ENCODE data around the gene ZNF211.

ZNF211 gene

GRCh38 chr19:57641715-57642234 is 8.8 kb downstream of the ZNF211 start:
- Mint-ChIP-seq H3K4me1 (ENCODE audit: low read depth) (no peaks in the 10 kb centered on the region), H3K9me3 (peaks cover 67% of the 10 kb centered on the region), H3K27me3 (no peaks in the 10 kb centered on the region), H3K4me3 (no peak overlapping the region), H3K36me3 (ENCODE audit: low read depth) (peaks cover 80% of the 10 kb centered on the region), H3K27ac (no peak overlapping the region)
- no peak for DNase-seq

GRCh38 chr19:57642396-57643046 is 9.6 kb downstream of the ZNF211 start:
- no peak overlapping the region for H3K4me3 Mint-ChIP-seq
- H3K27me3 Mint-ChIP-seq, result no peaks in the 10 kb centered on the region
- peaks cover 72% of the 10 kb centered on the region for H3K36me3 Mint-ChIP-seq (ENCODE audit: low read depth)
- peaks cover 63% of the 10 kb centered on the region for H3K9me3 Mint-ChIP-seq
- no peak overlapping the region for H3K27ac Mint-ChIP-seq
- no peak for DNase-seq
- H3K4me1 Mint-ChIP-seq (ENCODE audit: low read depth), result no peaks in the 10 kb centered on the region

GRCh38 chr19:57643734-57644133 is 10.8 kb downstream of the ZNF211 start:
- H3K4me3 Mint-ChIP-seq, result no peak overlapping the region
- no peaks in the 10 kb centered on the region for H3K27me3 Mint-ChIP-seq
- H3K9me3 Mint-ChIP-seq, result peaks cover 62% of the 10 kb centered on the region
- H3K27ac Mint-ChIP-seq, result no peak overlapping the region
- H3K4me1 Mint-ChIP-seq (ENCODE audit: low read depth), result no peaks in the 10 kb centered on the region
- H3K36me3 Mint-ChIP-seq (ENCODE audit: low read depth), result peaks cover 60% of the 10 kb centered on the region
- DNase-seq, result no peak

- Mint-ChIP-seq H3K27ac (no peak overlapping the region), H3K4me3 (no peak overlapping the region), H3K36me3 (ENCODE audit: low read depth) (peaks cover 25% of the 10 kb centered on the region), H3K27me3 (peaks cover 14% of the 10 kb centered on the region), H3K4me1 (ENCODE audit: low read depth) (no peaks in the 10 kb centered on the region), H3K9me3 (peaks cover 50% of the 10 kb centered on the region)
- DNase-seq, result no peak
Observed at GRCh38 chr19:57648331-57649003, 15.5 kb downstream of the ZNF211 start.

- no peak for DNase-seq
- H3K27me3 Mint-ChIP-seq, result peaks cover 33% of the 10 kb centered on the region
- no peak overlapping the region for H3K27ac Mint-ChIP-seq
- peaks cover 15% of the 10 kb centered on the region for H3K36me3 Mint-ChIP-seq (ENCODE audit: low read depth)
- H3K9me3 Mint-ChIP-seq, result peaks cover 62% of the 10 kb centered on the region
- no peaks in the 10 kb centered on the region for H3K4me1 Mint-ChIP-seq (ENCODE audit: low read depth)
- no peak overlapping the region for H3K4me3 Mint-ChIP-seq
Observed at GRCh38 chr19:57651654-57651996, 18.7 kb downstream of the ZNF211 start.

- Mint-ChIP-seq H3K4me3 (no peak overlapping the region), H3K4me1 (ENCODE audit: low read depth) (no peaks in the 10 kb centered on the region), H3K27ac (no peak overlapping the region), H3K27me3 (peaks cover 40% of the 10 kb centered on the region), H3K36me3 (ENCODE audit: low read depth) (peaks cover 15% of the 10 kb centered on the region), H3K9me3 (peaks cover 57% of the 10 kb centered on the region)
- DNase-seq, result no peak
Observed at GRCh38 chr19:57653689-57654088, 20.7 kb downstream of the ZNF211 start.

GRCh38 chr19:57655443-57655842 is 22.5 kb downstream of the ZNF211 start:
- Mint-ChIP-seq H3K9me3 (peaks cover 48% of the 10 kb centered on the region), H3K27me3 (peaks cover 50% of the 10 kb centered on the region), H3K36me3 (ENCODE audit: low read depth) (peaks cover 12% of the 10 kb centered on the region), H3K27ac (no peak overlapping the region), H3K4me3 (no peak overlapping the region), H3K4me1 (ENCODE audit: low read depth) (no peaks in the 10 kb centered on the region)
- DNase-seq, result no peak

- Mint-ChIP-seq H3K4me1 (ENCODE audit: low read depth) (no peaks in the 10 kb centered on the region), H3K36me3 (ENCODE audit: low read depth) (peaks cover 11% of the 10 kb centered on the region)
Observed at GRCh38 chr19:57656346-57656745, 23.4 kb downstream of the ZNF211 start.

GRCh38 chr19:57664269-57665127 is 31.5 kb downstream of the ZNF211 start:
- Mint-ChIP-seq H3K36me3 (ENCODE audit: low read depth) (no peaks in the 10 kb centered on the region), H3K27ac (no peak overlapping the region), H3K4me1 (ENCODE audit: low read depth) (no peaks in the 10 kb centered on the region), H3K9me3 (peaks cover 10% of the 10 kb centered on the region), H3K4me3 (peak overlapping the region; percentile 69), H3K27me3 (peaks cover 58% of the 10 kb centered on the region)
- peak; percentile 29 for DNase-seq

More at GRCh38 chr19:57656346-57656745, 23.4 kb downstream of the ZNF211 start:
- Mint-ChIP-seq H3K27me3 (peaks cover 57% of the 10 kb centered on the region), H3K9me3 (peaks cover 48% of the 10 kb centered on the region), H3K27ac (no peak overlapping the region), H3K4me3 (no peak overlapping the region)
- DNase-seq, result no peak

- Mint-ChIP-seq H3K4me3 (no peak overlapping the region), H3K36me3 (ENCODE audit: low read depth) (no peaks in the 10 kb centered on the region), H3K27ac (no peak overlapping the region), H3K27me3 (peaks cover 59% of the 10 kb centered on the region), H3K9me3 (peaks cover 10% of the 10 kb centered on the region), H3K4me1 (ENCODE audit: low read depth) (no peaks in the 10 kb centered on the region)
- no peak for DNase-seq
Observed at GRCh38 chr19:57665261-57665806, 32.4 kb downstream of the ZNF211 start.

GRCh38 chr19:57667228-57667627 is 34.3 kb downstream of the ZNF211 start:
- DNase-seq, result no peak
- Mint-ChIP-seq H3K36me3 (ENCODE audit: low read depth) (no peaks in the 10 kb centered on the region), H3K27me3 (peaks cover 66% of the 10 kb centered on the region), H3K27ac (no peak overlapping the region), H3K4me1 (ENCODE audit: low read depth) (no peaks in the 10 kb centered on the region), H3K9me3 (peaks cover 13% of the 10 kb centered on the region), H3K4me3 (no peak overlapping the region)

GRCh38 chr19:57668635-57669034 is 35.7 kb downstream of the ZNF211 start, which contains the start of gene ZSCAN4:
TSS of gene ZSCAN4 (plus strand) at chr19:57668935. CDS start at chr19:57676146, 7,211 bp downstream.
- peaks cover 59% of the 10 kb centered on the region for H3K27me3 Mint-ChIP-seq

GRCh38 chr19:57671124-57671895 is 38.3 kb downstream of the ZNF211 start:
- H3K27me3 Mint-ChIP-seq, result peaks cover 47% of the 10 kb centered on the region
- DNase-seq, result no peak
- peaks cover 3% of the 10 kb centered on the region for H3K36me3 Mint-ChIP-seq (ENCODE audit: low read depth)
- H3K4me3 Mint-ChIP-seq, result no peak overlapping the region
- peaks cover 21% of the 10 kb centered on the region for H3K9me3 Mint-ChIP-seq
- no peak overlapping the region for H3K27ac Mint-ChIP-seq
- H3K4me1 Mint-ChIP-seq (ENCODE audit: low read depth), result no peaks in the 10 kb centered on the region

More at GRCh38 chr19:57668635-57669034, 35.7 kb downstream of the ZNF211 start, which contains the start of gene ZSCAN4:
- Mint-ChIP-seq H3K4me3 (no peak within 1 kb of the TSS), H3K9me3 (peaks cover 13% of the 10 kb centered on the region), H3K27ac (no peak within 1 kb of the TSS), H3K36me3 (ENCODE audit: low read depth) (no peaks in the 10 kb centered on the region), H3K4me1 (ENCODE audit: low read depth) (no peaks in the 10 kb centered on the region)
- DNase-seq, result no peak

- H3K4me3 Mint-ChIP-seq, result no peak overlapping the region
- H3K27me3 Mint-ChIP-seq, result peaks cover 46% of the 10 kb centered on the region
- H3K9me3 Mint-ChIP-seq, result peaks cover 23% of the 10 kb centered on the region
- H3K27ac Mint-ChIP-seq, result no peak overlapping the region
- H3K4me1 Mint-ChIP-seq (ENCODE audit: low read depth), result no peaks in the 10 kb centered on the region
- H3K36me3 Mint-ChIP-seq (ENCODE audit: low read depth), result peaks cover 3% of the 10 kb centered on the region
- DNase-seq, result no peak
Observed at GRCh38 chr19:57672466-57672865, 39.5 kb downstream of the ZNF211 start.

All from activated T-cell treated with anti-CD3 and anti-CD28 coated beads, Interleukin-2, amount 50 U/mL, for 24 hours (primary cell).